GM19463 (cell line): Measurements from ENCODE around the gene FRMPD1.
"Not testable (repeated sequence)": the region's sequence is repeated elsewhere in the genome, so short reads cannot be mapped to it uniquely, and the experiment has no call there.

Experiments used
- ATAC-seq: cut with Tn5 transposase; IDR thresholded peaks from one replicate; pipeline ENCODE4 v1.9.1; 2021; ENCODE audit warnings: mild to moderate bottlenecking, moderate library complexity; ENCODE audit not compliant: unreplicated experiment

FRMPD1 gene, protein sequence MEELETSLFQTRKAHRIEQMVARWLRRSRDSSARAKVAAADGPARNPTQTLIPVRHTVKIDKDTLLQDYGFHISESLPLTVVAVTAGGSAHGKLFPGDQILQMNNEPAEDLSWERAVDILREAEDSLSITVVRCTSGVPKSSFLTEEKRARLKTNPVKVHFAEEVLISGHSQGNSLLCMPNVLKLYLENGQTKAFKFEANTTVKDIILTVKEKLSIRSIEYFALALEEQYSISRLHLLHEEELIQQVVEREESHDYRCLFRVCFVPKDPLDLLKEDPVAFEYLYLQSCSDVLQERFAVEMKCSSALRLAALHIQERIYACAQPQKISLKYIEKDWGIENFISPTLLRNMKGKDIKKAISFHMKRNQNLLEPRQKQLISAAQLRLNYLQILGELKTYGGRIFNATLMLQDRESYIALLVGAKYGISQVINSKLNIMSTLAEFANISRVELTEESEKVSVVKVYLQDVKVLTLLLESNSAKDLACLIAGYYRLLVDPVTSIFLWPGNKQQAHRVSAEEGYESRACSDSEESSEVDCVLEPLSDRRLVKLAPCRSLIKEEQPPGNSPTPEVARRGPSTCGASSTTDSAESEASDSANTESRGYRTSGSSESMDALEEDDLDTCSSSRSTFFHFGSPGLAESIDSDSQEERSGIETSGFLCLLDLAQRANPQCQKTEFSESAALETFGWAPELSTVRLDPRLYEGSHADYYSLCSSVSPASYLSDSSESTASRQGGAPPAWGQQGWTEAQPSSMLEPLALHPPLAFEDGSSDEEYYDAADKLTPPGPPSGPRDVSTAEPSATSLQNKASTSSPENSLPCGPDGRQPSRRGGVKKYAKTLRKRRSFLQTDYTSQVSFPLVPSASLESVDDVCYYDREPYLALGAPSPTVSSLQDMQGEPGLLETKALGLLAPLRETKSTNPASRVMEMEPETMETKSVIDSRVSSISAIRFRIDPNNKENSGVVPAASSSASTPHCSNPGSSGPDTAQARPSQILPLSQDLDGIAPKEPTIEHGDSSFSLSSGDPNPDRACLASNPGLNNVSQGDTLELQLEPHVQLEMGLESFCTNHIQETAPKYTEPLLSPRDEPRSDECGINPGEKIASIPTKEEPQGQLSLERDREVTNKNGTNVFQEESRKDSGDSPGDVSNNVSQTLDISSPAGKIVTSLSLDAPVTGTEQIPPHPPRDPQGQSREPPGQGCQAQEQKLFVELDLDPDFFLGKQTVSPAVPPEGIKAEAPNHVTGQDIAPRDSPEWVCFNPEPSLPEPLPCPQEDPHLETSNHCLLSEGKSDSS (N-terminal part only)

DNA sequence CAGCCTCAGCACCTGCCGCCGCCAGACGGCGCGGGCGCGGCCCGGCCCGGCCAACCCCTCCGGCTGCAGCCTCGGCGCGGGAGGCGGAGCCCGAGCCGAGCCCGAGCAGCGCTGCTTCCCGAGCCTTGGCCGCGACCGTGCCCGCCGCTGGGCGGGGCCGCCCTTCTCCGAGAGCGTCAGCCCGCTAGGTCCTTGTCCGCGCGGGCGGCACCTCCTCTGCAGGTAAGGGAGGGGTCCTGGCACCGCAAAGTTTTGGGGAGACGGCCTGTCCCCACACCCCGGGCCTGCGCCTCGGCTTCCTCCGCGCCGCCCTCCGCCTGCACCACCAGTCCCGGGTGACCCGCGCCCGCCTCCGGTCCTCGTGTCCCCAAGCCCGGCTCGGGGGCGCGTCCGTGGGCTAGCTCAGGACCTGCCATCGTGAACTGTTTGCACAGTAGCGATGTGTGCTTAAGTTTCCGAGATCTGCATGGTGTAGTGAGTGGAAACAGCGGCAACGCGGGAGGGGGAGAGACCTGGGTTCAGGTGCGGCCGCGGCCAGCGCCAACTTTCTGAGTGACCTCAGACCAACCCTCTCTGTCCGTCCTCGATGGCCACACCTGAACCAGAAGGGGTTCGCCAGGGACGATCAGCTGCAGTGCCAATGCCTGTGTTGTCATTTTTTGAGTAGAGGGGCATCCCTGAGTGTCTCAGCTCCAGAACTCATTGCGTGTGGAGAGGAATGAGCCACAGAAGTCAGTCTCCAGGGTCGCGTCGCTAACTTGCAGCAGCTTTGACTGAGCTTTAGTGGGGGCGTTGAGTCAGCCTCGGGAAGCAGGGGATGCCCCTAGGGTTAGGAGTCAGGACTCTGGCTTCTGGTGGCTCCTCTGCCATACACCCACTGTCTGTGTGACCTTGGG lies at the start of gene FRMPD1:
TSS of gene FRMPD1 (plus strand) at position 82 of the 896 bp plus-strand sequence. CDS start 41,688 bp downstream, outside the sequence.
- peak; percentile 96 for ATAC-seq

DNA sequence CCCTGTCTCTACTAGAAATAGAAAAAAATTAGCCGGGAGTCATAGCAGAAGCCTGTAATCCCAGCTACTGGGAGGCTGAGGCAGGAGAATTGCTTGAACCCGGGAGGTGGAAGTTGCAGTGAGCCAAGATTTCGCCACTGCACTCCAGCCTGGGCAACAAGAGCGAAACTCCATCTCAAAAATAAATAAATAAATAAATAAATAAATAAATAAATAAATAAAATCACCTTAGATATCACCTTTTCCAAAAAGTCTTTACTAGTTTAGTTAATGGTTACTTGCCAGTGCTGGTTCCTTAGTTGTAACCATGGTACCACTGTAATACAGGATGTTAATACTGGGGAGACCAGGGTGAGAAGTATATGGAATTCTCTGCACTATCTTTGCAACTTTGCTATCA lies 48.7 kb upstream of the FRMPD1 start:
- not testable (repeated sequence) for ATAC-seq

DNA sequence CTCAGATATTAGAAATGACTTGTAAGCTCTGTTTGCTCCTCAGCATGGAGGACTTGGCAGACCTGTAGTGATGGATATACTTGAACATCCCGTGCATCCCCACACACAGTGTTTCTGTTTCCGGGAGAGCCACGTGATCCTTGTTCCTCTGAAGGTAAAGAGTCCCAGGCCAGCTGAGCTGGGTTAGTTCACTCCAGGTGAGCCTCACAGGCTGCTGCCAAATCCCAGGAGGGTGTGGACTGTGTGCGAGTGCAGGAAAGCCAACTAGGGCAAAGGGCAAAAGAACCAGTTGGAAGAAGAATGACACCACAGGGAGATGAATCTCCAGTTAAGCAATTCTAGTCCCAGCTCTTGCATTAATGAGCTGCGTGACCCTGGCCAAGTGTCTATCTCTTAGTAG lies 47.9 kb upstream of the FRMPD1 start:
- ATAC-seq = no peak

DNA sequence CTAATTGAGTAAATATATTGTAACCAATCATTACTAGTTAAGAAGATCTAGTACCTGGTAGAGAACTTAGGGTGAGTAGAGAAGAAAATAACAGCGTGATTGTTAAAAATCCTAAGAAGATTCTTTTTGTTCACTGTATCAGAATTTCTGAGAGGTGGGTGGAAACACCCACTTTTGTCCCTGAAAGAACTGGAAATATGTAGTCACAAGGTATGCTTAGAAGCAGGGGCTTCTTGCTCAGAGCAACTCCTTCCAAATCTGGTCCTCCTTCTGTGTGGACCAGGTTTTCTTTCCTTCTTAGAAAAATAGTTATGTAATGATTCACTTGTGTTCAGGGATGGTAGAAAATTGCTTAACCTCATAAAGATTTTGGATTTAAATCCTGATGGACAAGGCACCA lies 46.5 kb upstream of the FRMPD1 start:
- no peak for ATAC-seq

DNA sequence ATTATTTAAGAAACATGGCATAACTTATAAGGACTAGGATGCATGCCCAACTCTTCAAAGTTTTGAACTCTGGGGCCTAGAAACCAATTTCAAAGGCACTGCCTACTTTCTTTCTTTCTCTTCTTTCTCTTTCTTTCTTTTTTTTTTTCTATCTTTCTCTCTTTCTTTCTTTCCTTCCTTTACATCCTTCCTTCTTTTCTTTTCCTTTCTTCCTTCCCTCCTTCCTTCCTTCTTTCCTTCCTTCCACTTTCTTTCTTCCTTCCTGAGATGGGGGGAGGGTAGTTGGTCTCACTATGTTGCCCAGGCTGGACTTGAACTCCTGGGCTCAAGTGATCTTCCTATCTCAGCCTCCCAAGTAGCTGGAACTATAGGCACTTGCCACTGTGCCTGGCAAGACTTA lies 42.5 kb upstream of the FRMPD1 start:
- ATAC-seq = no peak

DNA sequence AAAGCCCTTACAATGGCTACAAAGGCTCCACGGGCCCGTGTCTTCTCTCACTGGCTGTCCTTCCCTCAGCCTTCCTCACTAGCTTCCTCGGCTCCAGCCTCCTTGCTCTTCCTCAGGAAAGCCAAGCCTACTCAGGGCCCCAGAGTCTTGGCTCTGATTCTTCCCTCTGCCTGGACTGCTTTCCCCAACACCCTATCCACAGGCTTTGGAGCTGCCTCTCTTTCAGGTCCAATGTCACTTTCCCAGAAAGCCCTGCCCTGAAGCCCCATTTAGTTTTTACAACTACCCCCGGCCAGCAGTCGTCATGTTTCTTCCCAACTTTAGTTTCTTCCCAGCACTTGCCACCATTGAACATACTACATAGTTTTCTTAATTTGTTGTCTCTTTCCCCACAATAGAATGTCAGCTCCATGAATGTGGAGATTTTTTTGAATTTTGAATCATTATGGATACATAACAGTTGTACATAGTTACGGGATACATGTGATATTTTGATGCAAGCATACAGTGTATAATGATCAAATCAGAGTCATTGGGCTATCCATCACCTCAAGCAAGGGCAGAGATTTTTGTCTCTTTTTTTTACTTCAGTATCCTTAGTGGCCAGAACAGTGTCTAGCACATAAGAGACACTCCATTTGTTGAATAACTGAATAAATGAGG lies 40.9 kb upstream of the FRMPD1 start:
- no peak for ATAC-seq

DNA sequence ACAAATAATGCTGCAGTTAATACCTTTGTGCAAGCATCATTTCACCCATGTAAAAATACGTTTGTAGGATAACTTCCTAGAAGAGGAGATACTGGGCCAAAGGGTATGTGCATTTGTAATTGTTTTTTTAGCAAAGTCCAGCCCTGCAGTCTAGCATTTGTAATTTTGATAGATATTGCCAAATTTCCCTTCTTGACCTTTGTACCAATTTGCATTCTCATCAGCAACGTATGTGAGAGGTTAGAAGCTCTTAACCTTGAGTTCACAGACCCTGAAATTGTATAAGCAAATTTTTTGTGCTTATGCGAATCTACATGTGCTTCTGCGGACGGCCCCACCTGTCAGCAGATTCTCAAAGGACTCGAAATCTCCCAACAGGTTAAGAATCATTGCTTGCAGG lies 39.7 kb upstream of the FRMPD1 start:
- ATAC-seq = no peak

DNA sequence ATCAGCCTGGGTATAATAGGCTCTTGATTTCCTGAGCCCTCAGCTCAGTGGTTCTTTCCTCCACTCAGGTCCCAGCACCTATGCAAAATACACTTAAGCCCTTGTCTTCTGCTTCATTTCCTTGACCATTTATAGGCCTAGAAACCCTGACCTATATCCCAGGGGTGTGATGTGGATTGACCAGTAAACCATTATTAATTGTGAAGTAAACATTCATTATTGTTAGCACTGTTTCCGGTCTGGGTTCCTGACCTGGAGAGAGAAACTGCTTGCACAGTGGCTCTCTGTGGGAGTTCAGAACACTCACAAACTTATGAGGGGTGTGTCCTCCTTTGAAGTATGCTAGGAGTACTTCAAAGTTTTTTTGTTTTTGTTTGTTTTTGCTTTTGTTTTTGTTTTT lies 38.8 kb upstream of the FRMPD1 start:
- ATAC-seq = no peak

DNA sequence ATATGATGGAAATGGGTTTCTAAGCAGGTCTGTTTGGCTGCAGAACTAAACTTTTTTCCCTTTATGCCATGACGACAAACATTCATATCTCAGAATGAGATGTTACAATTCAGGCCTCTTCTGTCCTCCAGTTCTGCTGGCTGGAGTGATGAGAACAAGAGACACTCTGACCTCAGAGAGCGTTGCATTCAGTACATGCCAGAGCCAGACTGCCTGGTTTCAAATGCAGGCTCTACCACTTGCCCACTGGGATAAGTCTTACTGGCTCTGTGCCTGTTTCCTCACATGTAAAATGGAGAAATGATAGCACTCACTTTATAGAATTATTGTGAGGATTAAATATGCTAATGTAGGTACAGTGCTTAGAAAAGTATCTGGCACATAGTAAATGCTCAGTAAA lies 33.6 kb upstream of the FRMPD1 start:
- no peak for ATAC-seq

DNA sequence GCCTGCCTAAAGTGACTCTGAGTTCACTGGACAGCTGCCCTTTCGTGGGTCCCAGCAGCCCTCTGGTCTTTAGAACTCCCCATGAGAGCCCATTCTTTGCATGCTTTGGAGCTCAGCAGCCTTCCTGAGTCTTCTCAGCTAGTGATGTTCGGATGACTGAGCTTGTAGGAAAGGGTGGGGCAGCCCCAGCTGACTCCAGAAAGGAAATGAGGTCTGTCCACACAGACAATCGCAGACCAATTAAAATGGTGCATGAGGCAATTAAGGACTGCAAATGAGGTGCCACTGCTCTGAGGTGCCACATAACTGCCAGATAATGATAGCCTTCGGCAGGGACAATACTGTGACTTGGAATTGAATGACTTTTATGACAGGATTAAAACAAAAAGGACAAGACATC lies 32.9 kb upstream of the FRMPD1 start:
- ATAC-seq = no peak

DNA sequence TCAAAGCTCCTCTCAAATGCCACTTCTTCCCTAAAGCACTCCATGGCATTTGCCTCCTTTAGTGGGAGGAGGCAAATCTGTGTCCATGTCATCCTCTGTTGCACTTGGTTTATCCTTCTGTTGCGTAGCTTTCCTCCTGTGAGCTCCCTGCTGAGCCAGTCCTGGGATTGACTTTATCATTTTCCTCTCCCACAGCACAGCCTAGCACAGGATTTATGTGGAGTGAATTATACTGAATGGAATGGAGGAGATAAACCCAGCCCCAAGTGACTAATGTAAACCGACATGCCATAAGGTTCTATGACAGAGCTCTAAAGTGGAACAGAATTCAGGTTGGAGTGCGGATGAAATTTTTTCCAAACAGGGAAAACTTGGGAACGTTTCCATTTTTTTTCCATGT lies 31.9 kb upstream of the FRMPD1 start:
- no peak for ATAC-seq

DNA sequence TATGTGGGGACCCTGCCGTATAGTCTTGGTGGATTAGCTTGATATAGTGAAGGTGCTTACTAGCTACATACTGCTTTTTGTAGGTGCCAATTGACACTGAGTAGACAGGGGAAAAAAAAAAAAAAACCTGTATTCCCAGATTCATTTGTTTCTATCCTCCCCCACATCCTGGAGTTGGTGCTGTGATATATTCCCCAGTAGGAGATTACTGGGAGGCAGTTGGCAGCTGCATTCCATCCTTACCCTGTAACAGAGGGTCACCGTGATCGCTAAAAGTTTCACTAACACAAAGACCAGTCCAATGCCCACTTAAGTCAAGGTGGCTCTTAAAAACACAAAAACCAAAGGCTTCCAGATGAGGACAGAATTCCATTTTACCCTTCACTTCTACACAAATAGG lies 30.9 kb upstream of the FRMPD1 start:
- no peak for ATAC-seq

DNA sequence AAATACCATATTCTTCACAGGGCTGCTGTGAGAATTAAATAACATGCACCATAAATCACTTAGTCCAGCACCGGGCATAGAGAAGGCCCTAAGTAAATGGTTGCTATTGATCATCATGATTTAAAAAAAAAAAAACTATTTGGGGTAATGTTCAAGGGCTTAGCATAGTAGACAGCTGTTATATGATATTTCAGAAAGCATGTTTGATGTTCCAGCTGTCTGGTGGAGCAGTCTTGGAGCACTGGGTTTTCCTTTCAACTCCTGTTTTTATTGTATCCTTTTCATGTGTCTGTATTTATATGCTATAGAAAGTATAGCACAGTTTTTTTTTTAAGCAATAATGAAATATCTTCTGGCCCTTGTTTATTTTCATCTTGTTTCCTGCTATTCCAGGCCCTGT lies 30.4 kb upstream of the FRMPD1 start:
- no peak for ATAC-seq

DNA sequence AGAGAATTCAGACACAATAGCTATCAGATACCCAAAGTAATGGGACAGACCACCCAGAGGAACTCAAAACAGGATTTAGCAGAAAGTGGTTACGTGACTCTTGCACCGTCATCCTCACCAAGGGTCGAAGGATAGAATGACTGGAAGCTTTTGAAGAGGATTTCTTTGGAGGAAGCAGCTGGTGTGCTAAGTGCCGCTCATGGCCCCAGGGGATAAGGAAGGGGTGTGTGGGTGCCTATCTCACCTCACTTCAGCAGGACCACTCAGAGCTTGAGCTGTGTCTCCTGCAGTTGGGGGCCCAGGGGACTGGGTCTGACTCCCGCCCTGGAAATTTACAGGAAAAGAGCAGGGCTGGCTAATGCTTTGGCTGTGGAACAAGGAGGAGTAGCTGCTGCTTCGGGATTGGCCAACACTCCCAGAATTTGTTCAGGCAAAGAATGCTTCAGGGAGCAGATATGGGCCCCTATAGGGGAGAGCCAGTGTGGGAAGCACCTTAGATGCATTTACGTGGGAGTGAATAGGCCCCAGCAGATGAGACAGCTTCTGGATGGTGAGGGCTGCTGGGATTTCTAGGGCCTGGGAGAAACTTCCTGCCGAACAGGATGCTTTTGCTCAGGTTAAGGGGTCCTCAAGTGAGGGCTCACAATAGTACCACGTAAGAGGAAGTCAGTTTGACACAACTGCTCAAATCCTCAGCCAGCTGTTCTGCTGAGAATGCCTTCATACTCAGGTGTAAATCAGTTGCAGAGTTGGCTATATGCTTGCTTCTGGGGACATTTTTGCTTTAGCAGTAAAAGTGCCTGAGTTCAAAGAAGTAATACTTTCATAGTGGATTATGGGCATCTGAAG lies 29.3 kb upstream of the FRMPD1 start:
- no peak for ATAC-seq

DNA sequence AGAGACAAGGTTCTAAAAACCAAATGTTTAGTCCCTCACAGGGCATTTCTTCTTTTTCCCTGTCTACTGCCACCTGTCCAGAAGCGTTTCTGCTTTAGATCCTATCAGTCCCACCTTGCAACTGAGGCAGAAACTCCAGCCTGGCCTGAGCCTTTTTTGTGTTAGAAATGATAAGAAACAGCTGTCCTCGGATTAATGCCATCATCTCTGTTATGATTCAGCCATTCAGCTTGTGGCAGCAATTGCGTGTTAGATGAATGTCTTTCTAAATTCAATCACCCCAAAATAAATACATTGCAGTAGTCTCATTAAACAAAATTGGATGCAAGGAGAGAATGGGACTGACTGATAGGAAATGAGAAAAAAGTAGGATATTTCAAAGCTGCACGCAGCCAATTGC lies 28.3 kb upstream of the FRMPD1 start:
- no peak for ATAC-seq

DNA sequence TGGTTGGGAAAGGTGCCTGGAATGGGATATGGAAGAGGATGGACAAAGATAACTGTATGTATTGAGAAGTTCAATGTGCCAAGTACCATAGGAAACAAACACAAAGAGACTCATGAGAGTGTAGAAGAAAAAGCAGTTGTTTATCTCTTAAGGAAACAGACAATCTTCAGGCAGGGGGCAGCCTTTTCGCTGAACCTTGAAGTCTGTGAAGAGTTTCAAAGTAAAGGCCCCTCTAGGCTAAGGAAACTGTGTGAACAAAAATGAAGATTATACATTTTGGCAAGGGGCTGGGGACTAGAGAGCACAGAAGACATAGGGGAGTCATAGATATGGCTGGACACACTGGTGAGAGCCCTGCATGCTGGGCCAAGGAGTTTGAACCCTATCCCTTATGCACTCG lies 27.5 kb upstream of the FRMPD1 start:
- ATAC-seq = no peak

DNA sequence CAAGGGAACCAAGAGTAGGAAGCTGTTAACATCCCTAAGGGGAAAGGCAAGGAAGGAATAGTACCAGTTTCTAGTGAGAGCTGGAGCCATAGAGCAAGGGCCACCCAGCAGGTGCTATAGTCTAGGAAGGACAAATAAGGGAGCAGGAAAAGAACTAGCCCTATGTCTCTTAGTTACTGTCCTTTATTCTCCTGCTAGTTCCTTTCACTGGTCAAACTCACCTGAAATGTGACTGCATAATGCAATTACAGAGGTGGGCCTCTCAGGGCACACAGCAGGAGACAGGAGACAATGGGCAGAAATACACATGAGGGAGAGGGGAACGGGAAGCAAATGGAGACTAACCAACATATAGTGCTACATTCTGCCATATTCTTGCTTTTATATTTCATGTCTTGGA lies 26.7 kb upstream of the FRMPD1 start:
- no peak for ATAC-seq

DNA sequence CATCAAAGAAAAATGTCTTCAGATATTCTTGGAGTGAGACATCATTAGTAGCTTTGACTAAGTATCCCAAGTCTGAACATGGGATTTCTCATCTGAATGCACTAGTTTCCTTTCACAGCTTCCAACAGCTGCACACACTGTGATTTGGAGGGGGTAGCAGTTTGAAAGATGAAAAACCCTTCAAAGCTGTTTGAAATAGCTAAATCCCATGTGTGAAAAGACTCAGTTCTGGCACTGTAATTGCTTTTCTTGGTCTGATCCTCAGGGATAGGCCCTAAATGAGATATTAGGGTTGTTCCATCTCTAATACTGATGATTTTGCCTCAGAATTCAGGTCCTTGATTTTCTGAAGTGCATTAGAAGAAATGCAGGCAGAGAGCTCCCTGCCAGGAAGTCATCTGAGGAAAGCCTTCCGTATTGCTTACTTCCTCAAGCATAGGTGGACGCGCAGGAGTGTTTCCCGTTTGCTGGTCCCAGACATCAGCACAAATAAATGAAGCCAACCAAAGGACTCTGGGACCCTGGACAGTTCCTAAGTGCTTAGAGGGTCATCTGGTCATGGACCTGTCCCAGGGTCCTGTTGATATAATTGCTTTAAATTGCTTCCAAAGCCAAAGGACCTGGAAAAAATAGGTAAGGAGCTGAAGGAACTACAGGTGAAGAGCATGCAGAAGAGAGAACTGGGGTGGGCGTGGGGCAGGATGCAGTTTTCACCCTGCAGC lies 25.6 kb upstream of the FRMPD1 start:
- no peak for ATAC-seq
